Ectodermal cell (in vitro differentiated cells): ENCODE data around the gene ZNF805.
"Not testable (repeated sequence)": the region's sequence is repeated elsewhere in the genome, so short reads cannot be mapped to it uniquely, and the experiment has no call there.

Experiments used
- H3K27ac ChIP-seq: 2 replicates; pipeline ENCODE4 v1.7.0; 2013; ENCODE audit warnings: mild to moderate bottlenecking, low read depth, low read length; ENCODE audit not compliant: insufficient read depth, poor library complexity, severe bottlenecking
- H3K27me3 ChIP-seq: 2 replicates; pipeline ENCODE4 v1.7.0; 2013; ENCODE audit warnings: mild to moderate bottlenecking, low read length; ENCODE audit not compliant: insufficient read depth, control insufficient read depth, poor library complexity, severe bottlenecking
- H3K36me3 ChIP-seq: one replicate; pipeline ENCODE4 v1.7.0; 2013; ENCODE audit warnings: low read length; ENCODE audit not compliant: control insufficient read depth, insufficient read depth
- H3K4me1 ChIP-seq: one replicate; pipeline ENCODE4 v1.7.0; 2013; ENCODE audit warnings: low read length; ENCODE audit not compliant: control insufficient read depth, insufficient read depth
- H3K4me3 ChIP-seq: 2 replicates; pipeline ENCODE4 v1.7.0; 2013; ENCODE audit warnings: low read depth, low read length, control low read depth; ENCODE audit not compliant: insufficient read depth
- H3K9me3 ChIP-seq: 2 replicates; pipeline ENCODE4 v1.7.0; 2013; ENCODE audit warnings: mild to moderate bottlenecking, low read length, moderate library complexity; ENCODE audit not compliant: control insufficient read depth
- WGBS, 2 experiments: methylation state at CpG; one replicate each; pipeline ENCODE4 v1.1.7; 2013; ENCODE audit warnings: missing lambda C conversion rate in 2 of 2; 5-methylcytosine and 5-hydroxymethylcytosine counted together

The ZNF805 gene

GRCh38 chr19:57263244-57263741, 22.9 kb downstream of the ZNF805 start:
- Histone ChIP-seq H3K9me3 (no peaks in the 10 kb centered on the region), H3K27me3 (no peaks in the 10 kb centered on the region), H3K4me3 (no peak overlapping the region), H3K36me3 (no peaks in the 10 kb centered on the region), H3K4me1 (no peaks in the 10 kb centered on the region), H3K27ac (no peak overlapping the region)
- 80 to 94% methylated on average over 1 of the region's 1 CpG for WGBS, 2 experiments

GRCh38 chr19:57267291-57267690, 26.9 kb downstream of the ZNF805 start:
- Histone ChIP-seq H3K4me1 (no peaks in the 10 kb centered on the region), H3K27ac (no peak overlapping the region), H3K36me3 (no peaks in the 10 kb centered on the region), H3K4me3 (no peak overlapping the region), H3K9me3 (no peaks in the 10 kb centered on the region), H3K27me3 (no peaks in the 10 kb centered on the region)
- 82% methylated on average over 3 of the region's 3 CpGs for WGBS, 2 experiments

GRCh38 chr19:57269515-57270250, 29.3 kb downstream of the ZNF805 start:
- WGBS, 2 experiments, result 89 to 90% methylated on average over 4 of the region's 4 CpGs
- H3K36me3 ChIP-seq, result no peaks in the 10 kb centered on the region
- H3K9me3 ChIP-seq, result no peaks in the 10 kb centered on the region
- no peaks in the 10 kb centered on the region for H3K27me3 ChIP-seq
- no peaks in the 10 kb centered on the region for H3K4me1 ChIP-seq
- no peak overlapping the region for H3K27ac ChIP-seq
- H3K4me3 ChIP-seq, result no peak overlapping the region

- 93% methylated on average over 8 of the region's 8 CpGs for WGBS, 2 experiments
- H3K4me1 ChIP-seq, result no peaks in the 10 kb centered on the region
- no peak overlapping the region for H3K4me3 ChIP-seq
- no peaks in the 10 kb centered on the region for H3K36me3 ChIP-seq
- H3K27ac ChIP-seq, result no peak overlapping the region
- H3K9me3 ChIP-seq, result no peaks in the 10 kb centered on the region
- no peaks in the 10 kb centered on the region for H3K27me3 ChIP-seq
Observed at GRCh38 chr19:57271280-57271679, 30.8 kb downstream of the ZNF805 start.

- Histone ChIP-seq H3K4me3 (no peak overlapping the region), H3K4me1 (no peaks in the 10 kb centered on the region), H3K9me3 (no peaks in the 10 kb centered on the region), H3K27me3 (no peaks in the 10 kb centered on the region), H3K27ac (no peak overlapping the region), H3K36me3 (no peaks in the 10 kb centered on the region)
- WGBS, 2 experiments, result 86 to 100% methylated on average over 1 of the region's 1 CpG
Observed at GRCh38 chr19:57273014-57273413, 32.6 kb downstream of the ZNF805 start.

- WGBS, 2 experiments, result 85 to 100% methylated on average over 1 of the region's 1 CpG
- Histone ChIP-seq H3K27me3 (no peaks in the 10 kb centered on the region), H3K9me3 (no peaks in the 10 kb centered on the region), H3K27ac (no peak overlapping the region), H3K4me3 (no peak overlapping the region), H3K36me3 (no peaks in the 10 kb centered on the region), H3K4me1 (no peaks in the 10 kb centered on the region)
Observed at GRCh38 chr19:57276430-57276829, 36.0 kb downstream of the ZNF805 start.

GRCh38 chr19:57278481-57278880, 38.0 kb downstream of the ZNF805 start:
- H3K27ac ChIP-seq, H3K4me3 ChIP-seq, H3K36me3 ChIP-seq, H3K27me3 ChIP-seq, H3K9me3 ChIP-seq, H3K4me1 ChIP-seq: not testable (repeated sequence)
- WGBS, 2 experiments, result 91 to 97% methylated on average over 2 of the region's 2 CpGs

- H3K27me3 ChIP-seq, result no peaks in the 10 kb centered on the region
- peak overlapping the region; percentile 99 for H3K27ac ChIP-seq
- peak overlapping the region; percentile 99 for H3K4me3 ChIP-seq
- H3K4me1 ChIP-seq, result peaks cover 6% of the 10 kb centered on the region
- no peaks in the 10 kb centered on the region for H3K9me3 ChIP-seq
- 14 to 16% methylated on average over 25 of the region's 25 CpGs for WGBS, 2 experiments
- H3K36me3 ChIP-seq, result peaks cover 9% of the 10 kb centered on the region
Observed at GRCh38 chr19:57279418-57280164, 39.2 kb downstream of the ZNF805 start.

GRCh38 chr19:57280165-57280961, 39.9 kb downstream of the ZNF805 start, which contains the start of gene ZNF460:
TSS of gene ZNF460 (plus strand) at chr19:57280485. CDS start at chr19:57280807, 322 bp downstream.
- 0% methylated on average over 71 of the region's 71 CpGs for WGBS, 2 experiments
- H3K36me3 ChIP-seq, result peaks cover 15% of the 10 kb centered on the region
- H3K9me3 ChIP-seq, result no peaks in the 10 kb centered on the region
- peak within 1 kb of the TSS; percentile 99 for H3K27ac ChIP-seq
- peak within 1 kb of the TSS; percentile 99 for H3K4me3 ChIP-seq
- peaks cover 6% of the 10 kb centered on the region for H3K4me1 ChIP-seq
- H3K27me3 ChIP-seq, result no peaks in the 10 kb centered on the region
